T47D (cell line): Measurements from ENCODE around the gene STYXL1.

Source experiments
- DNase-seq, 2 experiments: peaks; one replicate each; pipeline versions ENCODE4 v3.0.0 to v3.0.0-alpha.2; 2011 to 2012; ENCODE audit warnings: low read depth in 1 of 2, low spot score in 1 of 2
- JUND ChIP-seq: IDR thresholded peaks from 2 replicates; pipeline ENCODE4 v1.6.1; 2012; ENCODE audit warnings: low read depth
- in situ Hi-C: cut with HindIII; loops from 2 replicates; pipeline ENCODE4 v1.10.0; 2016; ENCODE audit warnings: low sequenced_read_pairs, low pct_unique_long_range_greater_than_20kb

STYXL1 gene

GRCh38 chr7:75993689-75994387 lies 54.0 kb downstream of the STYXL1 start:
- peak; percentile 55 to 79 for DNase-seq
- in situ Hi-C loops: no loop called here

GRCh38 chr7:75992083-75992755 lies 55.6 kb downstream of the STYXL1 start:
- TF ChIP-seq JUND: no peak
- in situ Hi-C loops: no loop called here
- DNase-seq: no peak

More at GRCh38 chr7:75993689-75994387, 54.0 kb downstream of the STYXL1 start:
- no peak for TF ChIP-seq JUND

GRCh38 chr7:75991531-75992082 lies 56.2 kb downstream of the STYXL1 start:
- no peak for TF ChIP-seq JUND

GRCh38 chr7:75989500-75990388 lies 58.1 kb downstream of the STYXL1 start:
- in situ Hi-C loops: no loop called here
- DNase-seq: peak in 1 of 2 experiments; percentile 60

More at GRCh38 chr7:75991531-75992082, 56.2 kb downstream of the STYXL1 start:
- in situ Hi-C loops: no loop called here
- DNase-seq: no peak

GRCh38 chr7:75988568-75989499 lies 59.0 kb downstream of the STYXL1 start:
- no peak for TF ChIP-seq JUND
- in situ Hi-C loops: no loop called here
- no peak for DNase-seq

More at GRCh38 chr7:75989500-75990388, 58.1 kb downstream of the STYXL1 start:
- no peak for TF ChIP-seq JUND

GRCh38 chr7:75987805-75988567 lies 59.8 kb downstream of the STYXL1 start:
- no peak for DNase-seq
- TF ChIP-seq JUND: no peak

GRCh38 chr7:75987026-75987804 lies 60.6 kb downstream of the STYXL1 start:
- TF ChIP-seq JUND: no peak
- DNase-seq: no peak
- in situ Hi-C loops: no loop called here

More at GRCh38 chr7:75987805-75988567, 59.8 kb downstream of the STYXL1 start:
- in situ Hi-C loops: no loop called here

GRCh38 chr7:75986147-75986781 lies 61.5 kb downstream of the STYXL1 start:
- DNase-seq: no peak
- no peak for TF ChIP-seq JUND
- in situ Hi-C loops: no loop called here

GRCh38 chr7:75985518-75986146 lies 62.2 kb downstream of the STYXL1 start:
- no peak for DNase-seq
- no peak for TF ChIP-seq JUND
- in situ Hi-C loops: no loop called here

GRCh38 chr7:75985009-75985517 lies 62.7 kb downstream of the STYXL1 start:
- DNase-seq: no peak
- no peak for TF ChIP-seq JUND
- in situ Hi-C loops: no loop called here
